Stimulated activated CD4-positive, alpha-beta T cell treated with anti-CD3 and anti-CD28 coated beads, TNF-alpha, amount 100 ng/mL, for 4 hours (primary cell): ENCODE data around the gene C13orf42.

Experiments
- DNase-seq, 3 experiments: peaks; one replicate each; pipeline ENCODE4 v3.0.0-alpha.2; 2020; ENCODE audit warnings: low read depth in 3 of 3

The C13orf42 gene

GRCh38 chr13:51065372-51066090 lies 45.5 kb downstream of the C13orf42 start:
- DNase-seq = no peak

- DNase-seq = no peak
These were observed 46.3 kb downstream of the C13orf42 start for GRCh38 chr13:51064753-51065152.

GRCh38 chr13:51063909-51064308 lies 47.2 kb downstream of the C13orf42 start:
- DNase-seq = no peak

GRCh38 chr13:51058461-51059167 lies 52.5 kb downstream of the C13orf42 start:
- DNase-seq = no peak

GRCh38 chr13:51057906-51058305 lies 53.2 kb downstream of the C13orf42 start:
- no peak for DNase-seq

GRCh38 chr13:51057001-51057400 lies 54.1 kb downstream of the C13orf42 start:
- DNase-seq = no peak

- no peak for DNase-seq
These were observed 58.5 kb downstream of the C13orf42 start for GRCh38 chr13:51052581-51052980.

GRCh38 chr13:51050021-51050830 lies 60.8 kb downstream of the C13orf42 start:
- no peak for DNase-seq

- DNase-seq = no peak
These were observed 62.5 kb downstream of the C13orf42 start for GRCh38 chr13:51048616-51049015.

- DNase-seq = no peak
These were observed 63.0 kb downstream of the C13orf42 start for GRCh38 chr13:51048166-51048461.

- DNase-seq = no peak
These were observed 63.5 kb downstream of the C13orf42 start for GRCh38 chr13:51047434-51048165.

GRCh38 chr13:51045451-51045850 lies 65.6 kb downstream of the C13orf42 start:
- no peak for DNase-seq

GRCh38 chr13:51044023-51044665 lies 66.9 kb downstream of the C13orf42 start:
- no peak for DNase-seq

GRCh38 chr13:51043310-51043709 lies 67.8 kb downstream of the C13orf42 start:
- DNase-seq = no peak

- DNase-seq = no peak
These were observed 69.4 kb downstream of the C13orf42 start for GRCh38 chr13:51041710-51042109.

- no peak for DNase-seq
These were observed 69.9 kb downstream of the C13orf42 start for GRCh38 chr13:51041126-51041525.

- no peak for DNase-seq
These were observed 70.6 kb downstream of the C13orf42 start for GRCh38 chr13:51040431-51040830.

- no peak for DNase-seq
These were observed 74.7 kb downstream of the C13orf42 start for GRCh38 chr13:51036418-51036817.

GRCh38 chr13:51035978-51036377 lies 75.1 kb downstream of the C13orf42 start:
- no peak for DNase-seq

- DNase-seq = no peak
These were observed 75.6 kb downstream of the C13orf42 start for GRCh38 chr13:51035469-51035868.

- DNase-seq = no peak
These were observed 76.2 kb downstream of the C13orf42 start for GRCh38 chr13:51034906-51035305.
